Activated CD4-positive, alpha-beta T cell treated with anti-CD3 and anti-CD28 coated beads for 36 hours (primary cell): ENCODE results near the gene MAP3K2. TPM values are rescaled to one million over a fixed set of nuclear protein-coding genes. Genes with fewer than 3 reads are reported as not detected.

Source experiments
- ATAC-seq: fragments of 200-7000 bp; cut with Tn5 transposase; one replicate; pipeline ENCODE4 v1.10.0; 2021; ENCODE audit warnings: mild to moderate bottlenecking, moderate library complexity
- CTCF ChIA-PET: fragments of 350-600 bp; sonication (Branson Sonifier 250); formaldehyde crosslinking; loops from one replicate; lab custom pipeline; 2021; ENCODE audit warnings: antibody characterized with exemption; lab: Charles Lee
- POLR2A ChIA-PET: fragments of 350-600 bp; sonication (Branson Sonifier 250); formaldehyde crosslinking; loops from one replicate; lab custom pipeline; 2021; ENCODE audit warnings: antibody characterized with exemption, inconsistent platforms; lab: Charles Lee
- DNase-seq: peaks from one replicate; pipeline ENCODE4 v3.0.0-alpha.2; 2020
- H3K27ac Mint-ChIP-seq: one replicate; pipeline ENCODE4 v1.8.0; 2021; ENCODE audit warnings: mixed read lengths
- H3K27me3 Mint-ChIP-seq: one replicate; pipeline ENCODE4 v1.8.0; 2021; ENCODE audit warnings: mixed read lengths
- H3K36me3 Mint-ChIP-seq: one replicate; pipeline ENCODE4 v1.8.0; 2021; ENCODE audit warnings: low read depth, mixed read lengths
- H3K4me1 Mint-ChIP-seq: one replicate; pipeline ENCODE4 v1.8.0; 2021; ENCODE audit warnings: mixed read lengths
- H3K4me3 Mint-ChIP-seq: one replicate; pipeline ENCODE4 v1.8.0; 2021; ENCODE audit warnings: mild to moderate bottlenecking, moderate library complexity, mixed read lengths
- H3K9me3 Mint-ChIP-seq: one replicate; pipeline ENCODE4 v1.8.0; 2021; ENCODE audit warnings: low read depth, mixed read lengths
- intact Hi-C, 2 experiments: fragments of 100-400 bp; cut with DNase I in 1 of 2; cut with micrococcal nuclease in 1 of 2; formaldehyde crosslinking; loops; one replicate each; pipeline versions ENCODE4 v1.14.2 to v1.15.1; 2022 to 2024; cut with DNase I, micrococcal nuclease
- total RNA-seq, 2 experiments: library from RNA; stranded (reverse); gene quantifications; one replicate each; pipeline ENCODE4 v1.2.3, GENCODE V29; 2021

MAP3K2 gene
- total RNA-seq = 10 to 100 TPM; 35.2 to 35.6 TPM

GRCh38 chr2:127387655-127388422, at the start of gene MAP3K2:
Gene MAP3K2 (minus strand): TSS chr2:127387975. CDS start chr2:127343129, 44,846 bp downstream.
- Mint-ChIP-seq H3K27me3 (no peaks in the 10 kb centered on the region), H3K4me3 (peak within 1 kb of the TSS; percentile 83), H3K4me1 (peaks cover 72% of the 10 kb centered on the region), H3K27ac (peak within 1 kb of the TSS; percentile 93), H3K36me3 (peaks cover 10% of the 10 kb centered on the region), H3K9me3 (no peaks in the 10 kb centered on the region)
- DNase-seq = peak; percentile 96
- ATAC-seq = peak; percentile 73
- ChIA-PET CTCF (interaction anchor here (1.0 to 1.7 kb wide), 3 partner anchors 9 to 91 kb away, joined by 3 to 4 read pairs (median 3); no protein-coding TSS in a partner anchor), POLR2A (interaction anchor here (1.0 kb wide), 1 partner anchor 9 kb away, joined by 3 read pairs; no protein-coding TSS in a partner anchor)
- intact Hi-C loops = loop anchor here (1.0 to 10.0 kb wide), 18 partner anchors 10 to 733 kb away; partner anchors contain the start of genes IWS1 (in 2 of the 2), BIN1 (in 1 of the 2), ERCC3 (in 1 of the 2) and GYPC (in 1 of the 2)

GRCh38 chr2:127437056-127437455, 49.3 kb upstream of the MAP3K2 start:
- ChIA-PET POLR2A (no interaction called here), CTCF (no interaction called here)
- no peaks in the 10 kb centered on the region for H3K27me3 Mint-ChIP-seq
- ATAC-seq (no peak), DNase-seq (no peak)
- no peak overlapping the region for H3K4me3 Mint-ChIP-seq
- intact Hi-C loops = no loop called here
- H3K4me1 Mint-ChIP-seq = no peaks in the 10 kb centered on the region
- no peak overlapping the region for H3K27ac Mint-ChIP-seq
- no peaks in the 10 kb centered on the region for H3K36me3 Mint-ChIP-seq
- peaks cover 8% of the 10 kb centered on the region for H3K9me3 Mint-ChIP-seq

GRCh38 chr2:127434515-127434914, 46.7 kb upstream of the MAP3K2 start:
- Mint-ChIP-seq H3K27me3 (no peaks in the 10 kb centered on the region), H3K4me3 (no peak overlapping the region), H3K27ac (no peak overlapping the region), H3K36me3 (no peaks in the 10 kb centered on the region), H3K9me3 (no peaks in the 10 kb centered on the region), H3K4me1 (no peaks in the 10 kb centered on the region)
- intact Hi-C loops = no loop called here
- ChIA-PET CTCF (no interaction called here), POLR2A (no interaction called here)
- DNase-seq = no peak
- ATAC-seq = no peak

GRCh38 chr2:127431408-127432023, 43.7 kb upstream of the MAP3K2 start:
- Mint-ChIP-seq H3K36me3 (no peaks in the 10 kb centered on the region), H3K27me3 (no peaks in the 10 kb centered on the region), H3K4me3 (no peak overlapping the region), H3K27ac (no peak overlapping the region), H3K9me3 (no peaks in the 10 kb centered on the region), H3K4me1 (no peaks in the 10 kb centered on the region)
- intact Hi-C loops = no loop called here
- ChIA-PET POLR2A (no interaction called here), CTCF (interaction anchor here (0.6 kb wide), 1 partner anchor 16 kb away, joined by 3 read pairs; no protein-coding TSS in a partner anchor)
- ATAC-seq (no peak), DNase-seq (no peak)

GRCh38 chr2:127429844-127430425, 42.2 kb upstream of the MAP3K2 start:
- H3K4me1 Mint-ChIP-seq = no peaks in the 10 kb centered on the region
- ATAC-seq (no peak), DNase-seq (no peak)
- H3K9me3 Mint-ChIP-seq = no peaks in the 10 kb centered on the region
- ChIA-PET CTCF (interaction anchor here (1.0 to 1.8 kb wide), 3 partner anchors 14 to 49 kb away, joined by 4 to 6 read pairs (median 5); no protein-coding TSS in a partner anchor), POLR2A (no interaction called here)
- H3K27me3 Mint-ChIP-seq = peaks cover 9% of the 10 kb centered on the region
- intact Hi-C loops = no loop called here
- H3K4me3 Mint-ChIP-seq = no peak overlapping the region
- no peak overlapping the region for H3K27ac Mint-ChIP-seq
- no peaks in the 10 kb centered on the region for H3K36me3 Mint-ChIP-seq

- ChIA-PET POLR2A (no interaction called here), CTCF (interaction anchor here (0.6 to 1.8 kb wide), 4 partner anchors 14 to 156 kb away, joined by 4 to 6 read pairs (median 4); no protein-coding TSS in a partner anchor)
- H3K36me3 Mint-ChIP-seq = no peaks in the 10 kb centered on the region
- H3K9me3 Mint-ChIP-seq = no peaks in the 10 kb centered on the region
- no peak for DNase-seq
- H3K4me3 Mint-ChIP-seq = no peak overlapping the region
- intact Hi-C loops = no loop called here
- no peak for ATAC-seq
- no peaks in the 10 kb centered on the region for H3K4me1 Mint-ChIP-seq
- H3K27ac Mint-ChIP-seq = no peak overlapping the region
- H3K27me3 Mint-ChIP-seq = peaks cover 11% of the 10 kb centered on the region
These were observed 41.5 kb upstream of the MAP3K2 start for GRCh38 chr2:127429291-127429690.

- Mint-ChIP-seq H3K36me3 (no peaks in the 10 kb centered on the region), H3K9me3 (no peaks in the 10 kb centered on the region), H3K4me1 (peaks cover 3% of the 10 kb centered on the region), H3K27ac (no peak overlapping the region), H3K27me3 (peaks cover 16% of the 10 kb centered on the region), H3K4me3 (no peak overlapping the region)
- intact Hi-C loops = no loop called here
- DNase-seq (no peak), ATAC-seq (no peak)
- ChIA-PET POLR2A (no interaction called here), CTCF (interaction anchor here (1.2 to 1.8 kb wide), 2 partner anchors 13 to 50 kb away, joined by 4 to 5 read pairs; no protein-coding TSS in a partner anchor)
These were observed 41.0 kb upstream of the MAP3K2 start for GRCh38 chr2:127428815-127429109.

GRCh38 chr2:127428057-127428814, 40.5 kb upstream of the MAP3K2 start:
- ChIA-PET POLR2A (no interaction called here), CTCF (interaction anchor here (0.6 kb wide), 1 partner anchor 64 kb away, joined by 3 read pairs; no protein-coding TSS in a partner anchor)
- H3K9me3 Mint-ChIP-seq = no peaks in the 10 kb centered on the region
- peaks cover 3% of the 10 kb centered on the region for H3K4me1 Mint-ChIP-seq
- no peak overlapping the region for H3K27ac Mint-ChIP-seq
- H3K27me3 Mint-ChIP-seq = peaks cover 19% of the 10 kb centered on the region
- H3K4me3 Mint-ChIP-seq = no peak overlapping the region
- no peak for ATAC-seq
- H3K36me3 Mint-ChIP-seq = no peaks in the 10 kb centered on the region
- no peak for DNase-seq
- intact Hi-C loops = no loop called here

- no peak overlapping the region for H3K4me3 Mint-ChIP-seq
- no peak for DNase-seq
- no peaks in the 10 kb centered on the region for H3K36me3 Mint-ChIP-seq
- no peaks in the 10 kb centered on the region for H3K9me3 Mint-ChIP-seq
- intact Hi-C loops = no loop called here
- POLR2A ChIA-PET = no interaction called here
- CTCF ChIA-PET = interaction anchor here (0.6 kb wide), 1 partner anchor 64 kb away, joined by 3 read pairs; no protein-coding TSS in a partner anchor
- H3K4me1 Mint-ChIP-seq = peaks cover 5% of the 10 kb centered on the region
- H3K27me3 Mint-ChIP-seq = peaks cover 21% of the 10 kb centered on the region
- no peak overlapping the region for H3K27ac Mint-ChIP-seq
- ATAC-seq = no peak
These were observed 39.7 kb upstream of the MAP3K2 start for GRCh38 chr2:127427376-127428056.

GRCh38 chr2:127426501-127427354, 39.0 kb upstream of the MAP3K2 start:
- Mint-ChIP-seq H3K27me3 (peaks cover 29% of the 10 kb centered on the region), H3K4me1 (peaks cover 5% of the 10 kb centered on the region), H3K4me3 (no peak overlapping the region), H3K9me3 (no peaks in the 10 kb centered on the region), H3K27ac (no peak overlapping the region), H3K36me3 (no peaks in the 10 kb centered on the region)
- POLR2A ChIA-PET = no interaction called here
- DNase-seq (no peak), ATAC-seq (no peak)
- CTCF ChIA-PET = no interaction called here
- intact Hi-C loops = no loop called here
